ENCODE data around the gene TFF1.
A peak's percentile ranks its signal among the peaks of the same experiment; 100 is the strongest.
"Not testable (repeated sequence)": the region's sequence is repeated elsewhere in the genome, so short reads cannot be mapped to it uniquely, and the experiment has no call there.

TFF1 gene

DNA sequence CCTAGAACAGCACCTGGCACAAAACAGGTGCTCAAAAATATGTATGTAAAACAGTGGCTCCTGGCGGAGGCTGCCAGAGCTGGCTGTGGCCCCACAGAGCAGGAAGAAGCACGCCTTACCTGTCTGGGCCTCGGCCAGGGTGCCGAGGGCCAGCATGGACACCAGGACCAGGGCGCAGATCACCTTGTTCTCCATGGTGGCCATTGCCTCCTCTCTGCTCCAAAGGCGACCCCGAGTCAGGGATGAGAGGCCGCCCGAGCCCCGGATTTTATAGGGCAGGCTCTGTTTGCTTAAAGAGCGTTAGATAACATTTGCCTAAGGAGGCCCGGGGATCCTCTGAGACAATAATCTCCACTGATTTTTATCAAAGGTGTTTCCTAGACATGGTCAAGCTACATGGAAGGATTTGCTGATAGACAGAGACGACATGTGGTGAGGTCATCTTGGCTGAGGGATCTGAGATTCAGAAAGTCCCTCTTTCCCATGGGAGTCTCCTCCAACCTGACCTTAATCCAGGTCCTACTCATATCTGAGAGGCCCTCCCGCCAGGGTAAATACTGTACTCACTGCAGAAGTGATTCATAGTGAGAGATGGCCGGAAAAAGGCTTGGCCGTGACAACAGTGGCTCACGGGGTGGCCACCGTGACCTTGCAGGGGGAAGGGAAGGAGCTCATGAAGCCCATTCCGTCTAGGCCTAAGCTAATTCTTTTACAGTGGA, at the start of gene TFF1:
TFF1 (minus strand) TSS at position 244 of the 719 bp plus-strand sequence; CDS start at position 204, 40 bp downstream.
- no peak for DNase-seq (ENCODE audit: low read depth in 2 of 2)

DNA sequence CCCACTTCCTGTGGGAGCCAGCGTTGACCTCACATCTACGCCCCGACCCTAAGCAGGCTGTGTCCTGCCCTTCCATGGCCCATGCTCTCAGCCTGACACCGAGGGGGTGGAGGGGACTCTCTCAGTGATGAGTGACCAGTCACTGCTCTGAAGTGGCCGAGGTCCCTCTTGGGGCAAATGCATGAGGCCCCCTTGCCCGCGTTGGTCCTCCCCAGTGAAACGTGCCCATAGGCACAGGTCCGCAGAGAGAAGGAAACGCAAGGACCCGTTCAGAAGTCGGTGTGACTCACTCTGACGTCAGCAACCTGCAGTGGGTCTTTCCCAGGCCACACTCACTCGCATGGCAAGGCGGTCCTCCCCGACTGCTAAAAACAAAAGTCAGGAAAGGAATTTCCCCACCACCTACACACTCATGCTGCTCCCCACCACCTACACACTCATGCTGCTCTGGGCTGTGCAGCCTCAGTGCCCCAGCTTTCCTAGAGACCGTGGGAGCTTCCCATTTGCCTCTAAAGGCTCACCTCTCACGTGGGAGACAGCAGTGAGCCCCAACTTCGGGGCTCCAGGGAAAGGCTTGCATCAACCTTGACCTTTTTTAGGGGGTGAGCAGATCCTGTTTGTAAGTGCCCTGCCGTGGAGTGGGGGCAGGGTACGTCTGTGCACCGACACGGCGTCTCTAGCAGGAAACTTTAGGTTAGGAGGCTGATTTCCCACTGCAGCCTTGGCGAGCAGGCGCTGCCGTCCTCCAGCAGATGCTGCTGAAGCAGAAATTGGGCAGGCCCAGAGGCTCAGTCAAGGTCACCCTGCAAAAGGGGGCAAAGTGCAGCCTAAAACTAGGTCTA, 48.8 kb upstream of the TFF1 start:
- peak; percentile 91 to 94 for DNase-seq (ENCODE audit: low read depth in 2 of 2)

DNA sequence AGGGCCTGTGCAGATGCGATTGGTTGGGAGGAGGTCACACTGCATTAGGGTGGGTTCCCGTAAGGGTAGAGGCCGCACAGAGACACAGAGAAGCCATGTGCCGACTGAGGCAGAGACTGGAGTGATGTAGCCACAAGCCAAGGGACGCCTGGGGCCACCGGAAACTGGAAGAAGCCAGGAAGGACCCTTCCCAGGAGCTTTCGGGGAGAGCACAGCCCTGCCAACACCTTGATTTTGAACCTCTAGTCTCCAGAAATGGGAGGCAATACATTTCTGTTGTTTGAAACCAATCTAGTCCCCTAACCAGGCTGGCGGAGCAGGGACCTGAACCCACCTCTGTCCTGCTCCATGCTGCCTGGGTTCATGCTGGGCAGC, 48.2 kb upstream of the TFF1 start:
- no peak for DNase-seq (ENCODE audit: low read depth in 2 of 2)

DNA sequence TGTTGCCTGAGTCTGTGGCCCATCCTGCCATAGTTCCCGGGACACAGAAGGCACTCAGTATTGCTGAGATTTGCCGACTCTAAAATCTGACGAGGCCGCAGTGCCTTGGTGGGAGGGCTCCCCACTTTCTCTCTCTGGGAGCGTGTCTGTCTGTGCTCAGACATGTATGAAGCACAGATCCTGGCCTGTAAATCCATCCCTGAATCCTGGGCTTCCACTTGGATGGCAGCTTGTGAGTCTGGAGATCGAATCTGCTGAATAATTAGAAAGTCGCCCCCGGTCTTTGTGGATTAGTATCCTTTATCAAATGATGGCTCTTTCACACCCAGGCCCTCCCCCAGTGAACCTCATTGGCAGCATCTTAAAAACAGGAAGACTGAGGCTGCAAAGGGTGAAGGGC, 47.7 kb upstream of the TFF1 start:
- DNase-seq (ENCODE audit: low read depth in 2 of 2): no peak

DNA sequence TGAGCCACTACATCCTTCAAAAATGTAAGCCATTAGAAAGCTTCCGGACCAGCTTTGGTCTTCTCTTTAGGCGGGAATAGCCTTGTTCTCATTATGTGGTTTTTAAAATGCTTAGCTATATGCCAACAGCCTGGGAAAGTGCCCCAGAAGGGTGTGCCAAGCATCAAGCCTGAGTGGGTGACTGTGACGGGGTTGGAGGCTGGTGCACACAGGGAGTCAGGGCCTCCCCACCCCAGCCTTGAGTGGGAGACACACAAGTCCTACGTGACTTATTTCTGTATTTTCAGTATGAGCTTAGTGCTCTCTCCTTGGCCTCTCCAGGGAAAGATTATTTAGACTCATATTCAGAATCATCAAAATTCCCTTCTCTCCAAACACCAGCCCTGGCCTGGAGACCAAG, 47.2 kb upstream of the TFF1 start:
- DNase-seq (ENCODE audit: low read depth in 2 of 2): no peak

DNA sequence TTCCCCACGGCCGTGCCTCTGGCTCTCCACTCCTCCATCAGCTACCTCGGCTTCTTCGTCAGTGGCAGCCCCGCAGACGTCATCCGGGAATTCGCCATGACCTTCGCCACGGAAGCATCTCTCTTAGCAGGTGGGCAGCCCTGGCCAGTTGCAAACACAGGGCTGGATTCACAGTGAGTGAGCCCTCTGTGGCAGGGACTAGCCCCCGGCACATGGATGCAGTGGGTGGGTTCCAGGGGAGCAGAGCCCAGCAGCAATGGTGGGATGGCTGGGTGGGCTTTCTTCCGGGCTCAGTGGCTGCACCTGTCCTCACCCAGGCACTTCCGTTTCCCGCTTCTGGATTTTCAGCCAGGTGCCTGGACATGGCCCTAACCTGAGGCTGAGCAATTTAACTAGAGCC, 46.8 kb upstream of the TFF1 start:
- no peak for DNase-seq (ENCODE audit: low read depth in 2 of 2)

DNA sequence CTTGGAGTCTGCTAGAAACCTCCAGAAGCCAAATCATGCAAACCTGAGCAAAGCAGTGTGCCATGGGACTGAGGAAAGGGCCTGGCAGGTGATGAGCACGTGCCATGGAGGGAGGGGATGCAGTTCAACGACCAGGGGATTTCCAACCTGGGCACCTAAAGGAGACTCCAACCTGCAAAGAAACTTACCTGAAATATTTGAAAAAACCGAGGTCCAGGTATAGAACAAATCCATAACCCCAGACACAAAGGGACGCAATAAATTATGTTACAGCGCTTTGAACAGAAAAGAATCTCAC, 46.2 kb upstream of the TFF1 start:
- DNase-seq (ENCODE audit: low read depth in 2 of 2): no peak

DNA sequence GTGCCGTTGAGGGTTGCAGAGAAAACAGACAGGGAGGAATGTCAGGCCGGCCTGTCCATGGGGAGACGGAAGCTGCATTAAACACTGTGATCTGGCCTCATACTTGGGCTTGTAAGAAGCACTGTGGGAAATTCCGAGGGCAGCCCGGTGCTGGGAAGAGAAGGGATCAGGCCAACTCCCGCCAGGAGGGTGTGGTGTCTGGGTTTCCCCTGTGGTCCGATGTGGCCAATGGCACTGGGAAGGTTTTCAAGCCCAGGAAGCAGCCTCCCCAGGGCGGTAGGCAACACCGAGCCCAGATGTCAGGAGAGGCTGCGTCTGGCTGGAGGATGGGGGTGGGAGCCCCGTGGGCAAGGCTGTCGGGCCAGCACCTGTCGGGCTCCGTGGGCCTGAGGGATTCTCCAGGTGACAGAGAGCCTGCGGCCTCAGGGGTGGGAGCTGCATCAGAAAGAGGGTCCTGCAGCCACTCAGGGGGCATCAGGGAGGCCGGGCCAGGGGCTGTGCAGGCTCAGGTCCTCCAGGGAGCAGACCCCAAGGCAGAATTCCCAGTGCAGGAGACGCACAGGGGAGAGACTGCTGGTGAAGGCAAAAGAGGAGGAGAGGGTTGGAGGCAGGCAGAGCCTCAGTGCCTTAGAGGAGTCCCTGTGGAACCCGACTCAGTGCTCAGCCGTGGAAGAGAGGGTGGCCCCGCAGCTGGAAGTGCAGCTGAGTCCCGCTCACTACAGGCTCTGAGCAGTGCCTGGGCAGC, 45.7 kb upstream of the TFF1 start:
- no peak for DNase-seq (ENCODE audit: low read depth in 2 of 2)

DNA sequence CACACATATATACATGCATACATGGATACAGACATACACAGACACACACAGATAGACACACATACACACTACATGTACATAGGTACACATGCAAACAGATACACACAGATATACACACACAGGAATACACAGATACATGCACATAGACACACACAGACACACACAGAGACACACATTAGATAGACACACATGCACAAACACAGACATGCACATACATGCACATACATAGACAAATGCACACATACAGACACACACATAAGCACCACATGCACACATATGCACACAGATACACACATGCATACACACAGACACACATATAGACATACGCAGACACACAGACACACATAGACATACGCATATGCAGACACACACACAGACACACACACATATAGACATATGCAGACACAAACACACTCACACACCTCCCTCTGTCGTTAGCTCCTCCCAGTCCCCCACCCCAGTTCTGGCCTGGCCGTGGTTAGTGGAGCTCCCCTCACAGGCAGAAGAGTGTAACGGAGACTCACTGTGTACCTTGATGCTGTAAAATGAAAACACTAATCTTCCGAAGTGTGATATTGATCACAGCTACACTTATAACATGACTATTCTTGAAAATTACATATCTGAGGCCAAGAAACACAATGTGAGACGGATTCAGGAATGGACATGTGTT, 45.0 kb upstream of the TFF1 start:
- no peak for DNase-seq (ENCODE audit: low read depth in 2 of 2)

DNA sequence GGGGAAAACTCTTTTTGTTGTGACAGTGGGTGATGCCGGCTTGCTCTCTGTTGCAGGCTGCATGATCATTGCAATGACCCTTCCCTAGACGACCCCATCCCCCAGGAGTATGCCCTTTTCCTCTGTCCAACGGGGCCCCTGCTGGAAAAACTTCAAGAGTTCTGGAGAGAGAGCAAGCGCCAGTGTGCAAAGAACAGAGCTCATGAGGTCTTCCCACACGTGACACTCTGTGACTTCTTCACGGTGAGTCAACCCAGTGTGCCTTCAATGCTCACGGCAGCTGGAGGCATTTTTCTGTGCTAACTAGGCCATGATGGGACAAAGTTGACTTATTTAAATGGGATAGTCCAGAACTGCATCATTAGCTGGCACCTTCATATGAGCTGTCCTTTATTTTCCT, 43.0 kb upstream of the TFF1 start:
- no peak for DNase-seq (ENCODE audit: low read depth in 2 of 2)

DNA sequence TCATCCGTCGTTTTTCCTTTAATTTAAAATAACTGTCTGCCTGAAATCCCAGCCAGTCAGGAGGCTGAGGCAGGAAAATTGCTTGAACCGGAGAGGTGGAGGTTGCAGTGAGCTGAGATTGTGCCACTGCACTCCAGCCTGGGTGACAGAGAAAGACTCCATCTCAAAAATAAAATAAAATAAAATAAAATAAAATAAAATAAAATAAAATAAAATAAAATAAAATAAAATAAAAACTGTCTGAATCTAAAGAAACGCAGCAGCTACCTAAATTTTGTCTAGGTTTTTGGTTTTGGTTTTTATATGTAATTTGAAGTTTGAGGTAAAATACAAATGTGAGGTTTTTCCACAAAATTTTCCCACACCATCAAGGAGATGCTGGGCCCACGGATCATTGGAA, 42.4 kb upstream of the TFF1 start:
- not testable (repeated sequence) for DNase-seq (ENCODE audit: low read depth in 2 of 2)

DNA sequence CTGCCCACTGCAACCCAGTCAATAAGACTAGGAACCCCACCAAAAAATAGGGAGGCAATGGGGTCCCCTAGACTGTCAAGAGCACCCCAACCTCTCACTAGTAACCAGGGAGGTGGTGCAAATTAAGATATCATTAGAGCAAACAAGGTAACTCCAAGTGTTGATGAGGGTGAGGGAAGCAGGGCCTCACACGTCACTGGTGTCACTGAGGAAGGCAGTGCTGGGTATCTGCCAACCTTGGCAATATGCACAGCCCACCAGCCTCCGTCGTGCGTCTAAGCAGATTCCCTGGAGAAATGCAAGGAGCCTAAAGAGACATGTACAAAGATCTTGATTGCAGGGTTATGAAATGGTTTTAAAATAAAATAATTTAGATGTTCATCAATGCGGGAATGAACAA, 41.1 kb upstream of the TFF1 start:
- DNase-seq (ENCODE audit: low read depth in 2 of 2): no peak

DNA sequence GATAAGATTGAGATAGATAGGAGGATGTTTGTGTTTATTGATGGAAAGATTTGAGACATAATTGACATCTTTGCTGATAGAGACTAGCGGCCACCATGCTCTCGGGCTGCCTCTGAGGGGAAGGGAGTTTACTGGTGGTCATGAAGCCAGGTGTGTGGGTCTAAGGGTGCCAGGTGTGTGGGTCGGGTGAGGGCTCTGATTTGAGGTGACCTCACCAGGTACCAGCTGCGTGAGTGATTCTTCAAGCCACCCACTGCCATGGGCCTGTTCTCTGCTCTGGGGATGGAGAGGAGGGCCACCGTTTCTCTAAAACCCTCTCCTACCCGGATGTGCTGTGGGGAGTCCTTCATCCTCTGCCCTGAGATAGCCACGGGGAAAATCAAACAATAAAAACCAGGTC, 40.5 kb upstream of the TFF1 start:
- DNase-seq (ENCODE audit: low read depth in 2 of 2): no peak

DNA sequence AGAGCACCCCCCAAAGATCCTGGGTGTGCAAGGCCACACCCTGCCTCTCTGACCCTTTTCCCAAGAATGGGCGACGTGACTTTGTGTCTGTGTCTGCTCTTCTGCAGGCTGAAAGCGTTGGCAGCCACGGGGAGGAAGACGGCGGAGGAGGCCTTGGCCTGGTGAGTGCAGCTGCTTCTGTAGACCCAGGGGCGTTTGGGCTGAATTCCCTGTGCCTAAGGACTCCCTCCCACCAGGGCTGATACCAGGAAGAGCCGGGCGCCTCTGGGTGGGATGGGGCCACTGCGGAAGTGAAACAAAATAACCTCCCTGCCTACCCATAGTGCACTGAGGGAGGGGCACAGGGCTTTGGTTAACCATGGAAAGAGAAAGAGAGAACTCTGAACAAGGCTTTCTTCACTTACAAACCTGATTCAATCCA, 39.9 kb upstream of the TFF1 start:
- DNase-seq (ENCODE audit: low read depth in 2 of 2): peak in 1 of 2 donors; percentile 53

DNA sequence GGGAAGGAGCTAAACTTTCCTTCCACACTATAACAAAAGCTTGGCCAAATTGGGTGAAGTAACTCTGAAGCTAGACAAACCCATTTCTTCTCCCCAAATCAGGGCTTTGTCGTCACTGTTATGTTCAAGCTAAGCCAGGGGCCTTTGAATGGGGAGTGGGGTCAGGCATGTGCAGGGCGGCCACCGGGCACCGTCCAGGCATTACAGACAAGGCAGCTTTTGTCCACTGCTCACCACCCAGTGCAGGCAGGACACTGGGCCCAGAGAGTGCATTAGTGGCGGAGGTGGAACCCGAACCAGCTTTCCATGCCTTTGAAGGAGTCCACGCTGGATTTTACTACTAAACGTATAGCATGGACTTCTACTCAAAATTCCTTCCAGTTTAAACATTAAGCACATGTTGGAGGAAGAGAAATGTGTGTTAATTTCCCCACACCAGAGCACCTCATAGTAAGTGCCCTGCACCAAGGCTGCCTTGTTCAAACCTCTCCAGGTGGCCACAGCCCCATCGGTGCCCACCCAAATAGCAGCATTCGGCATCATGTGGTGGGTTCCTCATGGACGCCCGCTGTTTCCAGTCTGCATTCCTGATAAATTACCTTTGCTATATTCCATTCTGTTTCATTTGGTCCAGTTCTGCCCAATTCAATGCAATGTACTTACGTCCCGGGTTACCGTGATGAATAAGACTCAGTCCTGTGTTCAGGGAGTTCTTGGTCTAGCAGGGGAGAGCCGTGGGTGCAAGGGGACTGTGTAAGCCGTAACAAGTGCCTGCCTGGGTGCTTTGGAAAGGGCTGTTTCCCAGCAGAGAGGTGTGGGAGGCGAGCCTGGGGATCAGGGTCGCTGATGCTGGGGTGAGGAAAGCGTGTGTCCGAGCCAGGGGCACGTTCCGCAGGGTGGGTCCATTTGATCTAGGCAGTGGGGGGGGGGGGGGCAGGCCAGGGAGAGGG, 39.0 kb upstream of the TFF1 start:
- DNase-seq (ENCODE audit: low read depth in 2 of 2): no peak

DNA sequence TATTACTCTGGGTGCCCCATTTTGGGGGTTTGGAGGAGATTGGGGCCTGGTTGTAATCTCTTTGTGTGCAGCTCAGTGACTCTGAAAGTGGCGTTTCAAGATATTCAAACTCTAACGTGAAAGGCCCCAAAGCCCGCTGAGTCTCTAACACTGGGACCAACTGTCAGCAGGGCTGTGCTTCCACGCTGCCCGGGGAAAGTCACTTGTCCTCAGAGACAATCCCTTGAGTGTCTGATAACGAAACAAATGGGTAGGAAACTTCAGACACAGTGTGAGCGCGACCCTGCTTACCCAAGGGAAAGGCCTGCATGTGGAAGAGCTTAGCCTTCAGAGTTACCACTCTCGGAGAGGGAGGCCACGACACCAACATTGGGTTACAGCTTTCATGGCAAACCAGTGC, 38.2 kb upstream of the TFF1 start:
- DNase-seq (ENCODE audit: low read depth in 2 of 2): no peak

DNA sequence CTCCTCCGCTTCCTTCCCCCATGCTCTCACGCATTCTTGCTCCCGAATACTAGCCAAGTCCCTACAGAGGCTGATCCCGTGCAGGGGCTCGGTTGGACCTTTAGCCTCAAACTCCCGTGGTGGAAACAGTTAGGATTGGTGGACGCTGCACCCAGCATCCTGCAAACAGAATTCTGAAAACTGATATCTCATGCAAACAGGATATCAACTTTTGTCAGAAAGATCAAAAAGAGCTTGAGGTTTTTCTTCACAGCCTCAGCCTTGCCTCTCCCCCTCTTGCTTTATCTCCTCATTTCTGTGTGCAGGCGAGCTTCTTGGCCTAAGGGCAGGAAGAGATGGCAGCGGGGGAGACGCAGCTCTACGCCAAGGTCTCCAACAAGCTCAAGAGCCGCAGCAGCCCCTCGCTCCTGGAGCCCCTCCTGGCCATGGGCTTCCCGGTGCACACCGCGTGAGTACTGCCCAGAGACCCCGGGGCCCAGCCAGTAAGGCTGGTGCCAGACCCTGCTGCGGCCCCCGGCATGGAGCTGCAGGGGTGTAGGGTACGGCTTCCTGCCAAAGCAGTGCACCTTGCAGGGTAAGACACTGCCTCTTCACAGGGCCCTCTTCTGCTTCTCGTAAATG, 37.4 kb upstream of the TFF1 start, which contains the start of gene UBASH3A:
UBASH3A (plus strand) TSS at position 292 of the 621 bp plus-strand sequence; CDS start at position 336, 44 bp downstream.
- DNase-seq (ENCODE audit: low read depth in 2 of 2): no peak

DNA sequence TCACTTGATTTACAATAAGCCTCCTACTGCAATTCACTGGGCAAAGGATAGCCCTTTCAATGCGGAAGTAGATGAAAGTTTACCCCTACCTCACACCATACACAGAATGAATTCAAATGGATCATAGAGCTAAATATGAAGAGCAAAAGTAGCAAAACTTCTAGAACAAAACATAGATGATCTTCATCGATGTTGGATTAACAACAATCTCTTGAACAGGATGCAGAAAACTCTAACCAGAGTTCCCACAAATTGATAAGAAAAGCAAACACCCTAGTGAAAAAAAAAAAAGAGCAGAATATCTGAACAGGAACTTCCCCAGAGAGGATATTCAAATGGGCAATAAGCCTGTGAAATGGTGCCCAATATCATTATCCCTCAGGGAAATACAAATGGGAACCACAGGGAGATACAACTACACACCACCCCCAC, 35.5 kb upstream of the TFF1 start:
- no peak for DNase-seq (ENCODE audit: low read depth in 2 of 2)

DNA sequence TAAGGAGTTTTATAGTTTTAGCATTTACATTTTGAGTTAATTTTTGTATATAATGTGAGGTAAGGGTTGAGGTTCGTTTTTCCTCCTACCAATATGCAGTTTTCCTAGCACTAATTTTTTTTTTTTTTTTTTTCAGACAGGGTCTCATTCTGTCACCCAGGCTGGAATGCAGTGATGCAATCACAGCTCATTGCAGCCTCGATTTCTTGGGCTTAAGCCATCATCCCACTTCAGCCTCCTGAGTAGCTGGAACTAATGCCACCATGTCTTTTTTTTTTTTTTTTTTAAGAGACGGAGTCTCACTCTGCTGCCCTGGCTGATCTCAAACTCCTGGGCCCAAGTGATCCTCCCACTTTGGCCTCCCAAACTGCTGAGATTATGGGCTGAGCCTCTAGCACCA, 34.8 kb upstream of the TFF1 start:
- no peak for DNase-seq (ENCODE audit: low read depth in 2 of 2)

DNA sequence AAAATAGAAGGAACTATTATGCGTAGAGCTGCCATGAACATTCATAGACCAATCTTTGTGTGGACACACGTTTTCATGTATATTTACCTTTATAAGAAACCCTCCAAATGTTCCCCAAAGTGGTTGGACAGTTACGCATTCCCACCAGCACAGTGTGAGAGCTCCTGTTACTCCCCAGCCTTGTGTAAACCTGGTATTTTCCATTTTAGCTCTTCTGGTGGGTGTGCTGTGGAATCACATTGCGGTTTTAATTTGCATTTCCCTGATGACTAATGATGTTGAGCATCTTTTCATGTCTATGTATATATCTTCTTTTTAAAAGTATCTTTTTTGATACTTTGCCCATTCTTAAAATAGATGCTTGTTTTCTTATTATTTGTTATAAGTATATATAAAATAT, 34.2 kb upstream of the TFF1 start:
- no peak for DNase-seq (ENCODE audit: low read depth in 2 of 2)
